ENCODE data around the gene TES. TPM values are rescaled to one million over a fixed set of nuclear protein-coding genes. Genes with fewer than 3 reads are reported as not detected.

TES gene
- total RNA-seq, 1 experiment from 2014 or later: 28.2 TPM

DNA sequence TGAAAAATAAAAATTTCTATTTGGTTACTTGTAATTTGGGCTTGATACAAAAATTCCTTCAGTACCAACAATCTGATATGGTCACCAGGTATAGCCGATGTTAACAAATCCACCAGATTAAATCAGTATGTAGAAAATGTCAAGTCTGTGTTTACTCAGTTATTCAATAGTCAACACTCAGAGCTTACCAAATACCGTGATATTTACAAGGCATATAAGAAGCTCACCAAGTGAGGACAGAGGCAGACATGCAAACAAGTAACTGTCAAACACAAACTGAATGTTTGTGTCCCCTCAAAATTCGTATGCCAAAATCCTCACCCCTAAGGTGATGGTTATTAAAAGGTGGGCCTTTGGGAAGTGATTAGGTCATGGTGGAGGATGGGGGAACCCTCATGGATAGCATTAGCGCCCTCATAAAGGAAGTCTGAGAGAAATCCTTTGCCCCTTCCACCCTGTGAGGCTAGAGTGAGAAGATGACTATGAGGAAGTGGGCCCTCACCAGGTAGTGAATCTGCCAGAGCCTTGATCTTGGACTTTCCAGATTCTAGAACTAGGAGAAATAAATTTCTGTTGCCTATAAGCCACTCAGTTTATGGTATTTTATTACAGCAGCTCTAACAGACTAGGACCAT, 63.1 kb downstream of the TES start:
- no peak overlapping the region for H3K4me3 Mint-ChIP-seq
- DNase-seq: no peak
- Histone ChIP-seq H3K56ac (ENCODE audit: insufficient read length, low read depth, low read length) (no peak overlapping the region), H3K27ac (ENCODE audit: insufficient read length, low read depth, low read length) (no peak overlapping the region), H2BK20ac (ENCODE audit: low read depth, low read length, poor library complexity, severe bottlenecking) (no peak overlapping the region), H3K23me2 (ENCODE audit: insufficient read length, low read depth, low read length, poor library complexity, severe bottlenecking) (no peaks in the 10 kb centered on the region), H3K79me2 (ENCODE audit: insufficient read depth, low read length) (no peaks in the 10 kb centered on the region), H4K20me1 (ENCODE audit: control insufficient read depth, insufficient read depth, insufficient read length) (no peaks in the 10 kb centered on the region), H3K9me3 (ENCODE audit: control insufficient read depth, low read depth, low read length) (no peaks in the 10 kb centered on the region), H4K91ac (ENCODE audit: insufficient read length, low read depth, low read length) (no peak overlapping the region), H3T11ph (ENCODE audit: low read length) (no peak overlapping the region), H3K23ac (ENCODE audit: insufficient read length, low read depth, low read length) (no peak overlapping the region), H3K4me1 (ENCODE audit: insufficient read depth, low read length) (peaks cover 4% of the 10 kb centered on the region; the same call in 1 of the 2 replicates), H4K5ac (ENCODE audit: insufficient read length, low read depth, low read length) (no peak overlapping the region), H2BK5ac (ENCODE audit: insufficient read length, low read length) (no peak overlapping the region), H2BK12ac (ENCODE audit: insufficient read length, low read depth, low read length) (no peak overlapping the region), H2BK120ac (ENCODE audit: low read depth, low read length, poor library complexity, severe bottlenecking) (no peak overlapping the region), H3K4me2 (ENCODE audit: insufficient read depth, insufficient read length, low read length) (no peak overlapping the region), H3K18ac (ENCODE audit: insufficient read length, low read depth, low read length) (no peak overlapping the region), H4K8ac (replicated peaks; ENCODE audit: insufficient read length, low read depth, low read length) (no peak overlapping the region), H3K14ac (ENCODE audit: insufficient read depth, low read length) (no peak overlapping the region), H2BK15ac (ENCODE audit: low read depth, low read length) (no peak overlapping the region), H3K9ac (ENCODE audit: extremely low read depth, insufficient read length, low read length) (no peak overlapping the region), H3K79me1 (ENCODE audit: insufficient read depth, low read depth, low read length, poor library complexity, severe bottlenecking) (no peaks in the 10 kb centered on the region), H2AK5ac (ENCODE audit: insufficient read length, low read length) (no peak overlapping the region), H3K4ac (ENCODE audit: low read depth, low read length) (no peak overlapping the region), H3K27me3 (ENCODE audit: insufficient read depth, low read length) (no peaks in the 10 kb centered on the region), H2AFZ (ENCODE audit: low read length) (no peak overlapping the region)
- no CpG with 5 or more reads among the region's 4 CpGs for WGBS (ENCODE audit: extremely low coverage, insufficient read length, low lambda C conversion rate)
- H3K27ac Mint-ChIP-seq: no peak overlapping the region
- no peaks in the 10 kb centered on the region for H3K36me3 Mint-ChIP-seq (ENCODE audit: insufficient read depth in 1 of 3, low read depth in 3 of 3)
- H3K9me3 Mint-ChIP-seq: no peaks in the 10 kb centered on the region
- peaks cover 12 to 17% of the 10 kb centered on the region in 2 experiments for H3K4me1 Mint-ChIP-seq
- no peaks in the 10 kb centered on the region for H3K27me3 Mint-ChIP-seq (ENCODE audit: low read depth)
- TF ChIP-seq, protein P1, sequence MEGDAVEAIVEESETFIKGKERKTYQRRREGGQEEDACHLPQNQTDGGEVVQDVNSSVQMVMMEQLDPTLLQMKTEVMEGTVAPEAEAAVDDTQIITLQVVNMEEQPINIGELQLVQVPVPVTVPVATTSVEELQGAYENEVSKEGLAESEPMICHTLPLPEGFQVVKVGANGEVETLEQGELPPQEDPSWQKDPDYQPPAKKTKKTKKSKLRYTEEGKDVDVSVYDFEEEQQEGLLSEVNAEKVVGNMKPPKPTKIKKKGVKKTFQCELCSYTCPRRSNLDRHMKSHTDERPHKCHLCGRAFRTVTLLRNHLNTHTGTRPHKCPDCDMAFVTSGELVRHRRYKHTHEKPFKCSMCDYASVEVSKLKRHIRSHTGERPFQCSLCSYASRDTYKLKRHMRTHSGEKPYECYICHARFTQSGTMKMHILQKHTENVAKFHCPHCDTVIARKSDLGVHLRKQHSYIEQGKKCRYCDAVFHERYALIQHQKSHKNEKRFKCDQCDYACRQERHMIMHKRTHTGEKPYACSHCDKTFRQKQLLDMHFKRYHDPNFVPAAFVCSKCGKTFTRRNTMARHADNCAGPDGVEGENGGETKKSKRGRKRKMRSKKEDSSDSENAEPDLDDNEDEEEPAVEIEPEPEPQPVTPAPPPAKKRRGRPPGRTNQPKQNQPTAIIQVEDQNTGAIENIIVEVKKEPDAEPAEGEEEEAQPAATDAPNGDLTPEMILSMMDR (conservative IDR thresholded peaks at IDR 0.05): no peak
